SJSA1 (cell line): Measurements from ENCODE around the gene SRD5A3. TPM values are rescaled to one million over a fixed set of nuclear protein-coding genes. Genes with fewer than 3 reads are reported as not detected.
A peak's percentile ranks its signal among the peaks of the same experiment; 100 is the strongest.

Source experiments
- DNase-seq, 2 experiments: peaks; one replicate each; pipeline ENCODE4 v3.0.0-alpha.2; 2015 to 2020; ENCODE audit warnings: low spot score in 2 of 2, low read depth in 1 of 2
- H3K27ac ChIP-seq: fragments of 250-450 bp; sonication (Bioruptor Pico); 2 replicates; pipeline ENCODE4 v1.5.1; 2020; ENCODE audit warnings: mild to moderate bottlenecking, moderate library complexity
- H3K27me3 ChIP-seq: fragments of 250-450 bp; sonication (Bioruptor Pico); replicated peaks from 2 replicates; pipeline ENCODE4 v1.5.1; 2020; ENCODE audit warnings: mild to moderate bottlenecking, moderate library complexity
- H3K36me3 ChIP-seq: fragments of 250-450 bp; sonication (Bioruptor Pico); 2 replicates; pipeline ENCODE4 v1.5.1; 2020; ENCODE audit warnings: mild to moderate bottlenecking
- H3K4me1 ChIP-seq: fragments of 250-450 bp; sonication (Bioruptor Pico); replicated peaks from 2 replicates; pipeline ENCODE4 v1.6.1; 2021; ENCODE audit warnings: mild to moderate bottlenecking
- H3K4me3 ChIP-seq: fragments of 250-450 bp; sonication (Bioruptor Pico); 2 replicates; pipeline ENCODE4 v1.5.1; 2020; ENCODE audit warnings: mild to moderate bottlenecking
- H3K9me3 ChIP-seq: fragments of 250-450 bp; sonication (Bioruptor Pico); replicated peaks from 2 replicates; pipeline ENCODE4 v1.5.1; 2020; ENCODE audit warnings: mild to moderate bottlenecking
- total RNA-seq: library from RNA; depleted of rRNA; stranded (reverse); fragments of >200 nt; shearing (Covaris generic); gene quantifications from 2 replicates; pipeline ENCODE4 v1.2.3, GENCODE V29; 2014

The SRD5A3 gene
- total RNA-seq, 1 experiment from 2014 or later: 13.6 TPM

DNA sequence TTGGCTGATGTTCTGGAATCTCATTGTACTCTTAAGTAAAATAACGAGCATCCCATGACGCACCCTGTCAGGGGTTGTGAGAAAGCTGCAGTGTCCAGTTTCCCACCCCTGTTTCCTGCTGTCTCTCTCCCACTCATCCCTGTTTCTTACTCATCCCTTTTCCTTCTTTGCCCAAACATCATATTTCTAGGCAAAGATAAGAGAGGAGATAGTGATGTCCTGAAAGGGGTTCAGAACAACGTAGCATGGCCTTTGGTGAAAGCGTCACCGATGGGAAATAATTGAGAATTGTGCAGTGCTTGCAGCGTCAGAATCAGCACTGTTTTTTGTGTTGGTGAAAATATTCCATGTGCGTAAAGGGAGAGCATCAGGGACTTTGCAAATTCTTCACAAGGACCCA lies 26.2 kb downstream of the SRD5A3 start:
- no peak for DNase-seq
- Histone ChIP-seq H3K4me3 (no peak overlapping the region), H3K9me3 (no peaks in the 10 kb centered on the region), H3K27me3 (no peaks in the 10 kb centered on the region), H3K36me3 (no peaks in the 10 kb centered on the region; the same call in 1 of the 2 replicates), H3K4me1 (no peaks in the 10 kb centered on the region), H3K27ac (no peak overlapping the region)

DNA sequence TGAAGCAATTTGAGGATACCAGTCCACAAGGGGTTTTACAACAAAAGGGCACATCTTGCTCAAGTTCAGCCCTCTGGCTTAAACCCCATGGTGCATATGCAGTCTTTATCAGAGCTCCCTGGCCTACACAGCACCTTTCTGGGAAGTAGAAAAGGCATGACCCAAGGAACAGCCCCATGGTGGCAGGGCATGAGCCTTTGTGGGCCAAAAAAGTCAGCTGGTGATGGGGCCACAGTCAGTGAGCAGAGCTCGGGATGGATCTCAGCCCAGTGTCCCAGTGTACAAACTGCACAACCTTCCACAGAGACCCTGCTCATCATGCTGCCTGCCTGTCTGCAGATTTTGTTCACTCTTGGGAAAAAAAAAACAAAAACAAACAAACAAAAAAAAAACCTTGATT lies 27.4 kb downstream of the SRD5A3 start:
- no peak for DNase-seq
- Histone ChIP-seq H3K36me3 (no peaks in the 10 kb centered on the region), H3K9me3 (no peaks in the 10 kb centered on the region), H3K27me3 (no peaks in the 10 kb centered on the region), H3K4me3 (no peak overlapping the region), H3K27ac (no peak overlapping the region), H3K4me1 (peaks cover under 1% of the 10 kb centered on the region; the same call in 1 of the 2 replicates)

DNA sequence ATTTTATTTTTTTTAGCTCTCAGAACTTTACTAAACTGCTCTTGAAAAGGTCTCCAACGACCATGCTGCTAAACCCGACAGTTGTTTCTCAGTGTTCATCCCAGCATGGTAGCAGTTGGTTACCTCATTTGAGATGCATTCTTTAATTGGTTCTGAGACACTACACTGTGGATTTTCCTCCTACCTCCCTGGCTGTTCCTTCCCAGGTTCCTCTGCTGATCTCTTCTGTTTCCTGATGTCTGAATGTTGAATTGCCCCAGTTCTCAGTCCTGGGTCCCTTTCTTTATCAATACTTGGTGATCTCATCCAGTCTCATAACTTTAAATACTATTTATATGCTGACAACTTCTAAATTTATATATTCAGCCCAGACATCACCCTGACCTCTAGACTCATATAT lies 30.7 kb downstream of the SRD5A3 start:
- Histone ChIP-seq H3K9me3 (no peaks in the 10 kb centered on the region), H3K36me3 (no peaks in the 10 kb centered on the region), H3K27ac (no peak overlapping the region), H3K4me3 (no peak overlapping the region), H3K27me3 (no peaks in the 10 kb centered on the region), H3K4me1 (peaks cover 10% of the 10 kb centered on the region)
- DNase-seq: no peak

DNA sequence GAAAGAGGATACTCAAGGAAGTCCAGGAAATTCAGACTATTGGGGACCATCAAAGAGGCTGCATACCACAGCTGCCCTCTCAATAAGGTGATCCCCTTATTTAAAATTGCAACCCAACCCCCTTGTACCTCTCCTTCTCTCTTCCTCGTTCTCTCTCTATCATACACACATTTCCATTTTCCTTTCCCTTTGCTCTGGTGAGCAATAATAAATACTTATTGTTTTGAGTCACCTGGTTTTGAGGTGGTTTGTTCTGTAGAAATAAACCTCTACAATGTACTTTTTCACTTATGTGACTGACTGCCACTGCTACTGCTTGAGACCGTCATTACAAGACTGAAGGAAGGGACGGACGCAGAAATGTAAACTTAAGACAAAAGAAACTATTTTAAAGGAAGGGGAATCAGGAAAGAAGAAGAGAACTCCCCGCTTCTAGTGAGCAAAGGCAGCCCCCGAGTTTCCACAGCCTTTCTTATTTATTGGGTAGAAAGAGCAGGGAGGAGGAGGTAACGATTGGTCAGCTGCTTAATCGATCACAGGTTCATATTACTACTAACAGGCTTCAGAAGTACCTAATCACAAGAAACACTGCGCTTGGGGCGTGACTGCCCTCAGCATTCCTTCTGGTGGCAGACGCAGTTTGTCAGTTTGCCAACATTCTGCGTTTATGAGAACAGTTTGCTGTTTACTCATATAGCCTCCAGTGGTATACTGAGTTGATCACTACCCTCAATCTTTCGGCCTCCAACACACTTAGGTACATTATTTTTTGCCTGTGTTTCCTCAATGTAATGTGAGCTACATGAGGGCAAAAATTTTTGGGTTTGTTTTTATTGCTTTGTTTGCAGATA lies 32.8 kb downstream of the SRD5A3 start:
- no peaks in the 10 kb centered on the region for H3K9me3 ChIP-seq
- peaks cover 10% of the 10 kb centered on the region for H3K4me1 ChIP-seq
- H3K36me3 ChIP-seq: no peaks in the 10 kb centered on the region
- H3K27ac ChIP-seq: no peak overlapping the region
- peak; percentile 46 to 57 for DNase-seq
- H3K4me3 ChIP-seq: no peak overlapping the region
- H3K27me3 ChIP-seq: no peaks in the 10 kb centered on the region

DNA sequence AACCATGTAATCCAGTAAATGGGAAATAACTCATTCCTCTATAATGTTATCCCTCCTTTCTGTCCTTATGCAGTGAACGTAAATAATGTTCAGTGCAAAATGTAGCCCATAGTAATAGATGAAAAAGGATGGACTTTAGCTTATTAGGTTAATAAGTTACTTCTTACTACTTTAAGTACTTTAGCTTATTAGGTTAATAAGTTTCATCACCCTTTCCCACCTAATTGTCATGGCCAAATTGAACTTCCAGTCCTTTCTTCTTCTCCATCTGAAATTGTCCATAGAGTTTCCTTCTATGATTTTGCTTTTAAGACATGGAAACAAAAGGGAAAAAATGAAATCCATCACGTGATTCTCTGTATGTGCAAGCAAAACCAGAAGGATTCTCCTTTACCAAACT lies 34.5 kb downstream of the SRD5A3 start:
- H3K36me3 ChIP-seq: no peaks in the 10 kb centered on the region
- H3K4me1 ChIP-seq: peaks cover 17% of the 10 kb centered on the region
- H3K9me3 ChIP-seq: no peaks in the 10 kb centered on the region
- H3K4me3 ChIP-seq: no peak overlapping the region
- DNase-seq: no peak
- no peaks in the 10 kb centered on the region for H3K27me3 ChIP-seq
- H3K27ac ChIP-seq: no peak overlapping the region

DNA sequence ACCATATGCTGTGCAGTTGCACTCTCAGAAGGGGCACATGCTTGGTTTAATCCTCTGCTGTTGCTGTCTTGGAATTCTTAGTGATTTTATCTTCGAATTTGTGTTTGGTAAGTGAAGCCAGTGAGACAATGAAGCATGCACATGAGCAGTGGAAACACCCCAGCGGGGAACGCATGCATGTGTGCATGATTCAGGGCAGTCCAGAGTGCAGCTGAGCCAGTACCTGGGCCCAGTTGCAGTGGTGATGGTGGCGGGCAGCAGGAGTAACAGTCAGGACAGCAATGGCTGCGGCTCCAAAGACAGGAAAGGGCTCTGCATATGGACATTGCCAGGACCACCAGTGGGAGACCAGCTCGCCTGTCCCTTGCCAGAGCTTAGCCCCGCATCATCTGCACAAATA lies 35.5 kb downstream of the SRD5A3 start:
- H3K27me3 ChIP-seq: no peaks in the 10 kb centered on the region
- H3K36me3 ChIP-seq: no peaks in the 10 kb centered on the region
- peaks cover 24% of the 10 kb centered on the region for H3K4me1 ChIP-seq
- no peak overlapping the region for H3K27ac ChIP-seq
- H3K4me3 ChIP-seq: no peak overlapping the region
- DNase-seq: no peak
- no peaks in the 10 kb centered on the region for H3K9me3 ChIP-seq

DNA sequence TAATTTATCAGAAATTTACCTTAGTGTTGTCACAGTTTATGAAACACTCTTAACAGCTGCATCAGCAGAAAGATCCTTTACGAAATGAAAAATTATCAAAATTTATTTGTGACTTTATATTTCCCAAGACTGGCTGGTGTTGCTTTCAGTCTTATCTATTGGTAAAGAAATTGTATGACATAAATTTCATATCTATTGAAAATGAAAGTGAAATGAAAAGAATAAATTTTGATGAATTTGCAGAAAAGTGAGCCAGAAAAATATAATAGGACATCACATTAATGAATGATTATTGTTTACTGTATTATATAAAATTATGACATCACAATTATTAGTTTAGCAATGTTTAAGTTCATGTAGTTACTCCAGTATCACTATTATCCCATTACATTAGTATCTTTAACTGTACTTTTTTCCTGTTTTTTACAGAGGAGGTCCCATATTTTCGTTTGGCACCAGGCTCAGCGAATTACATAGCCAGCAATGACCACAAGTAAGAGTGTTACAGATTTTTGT lies 36.5 kb downstream of the SRD5A3 start:
- no peaks in the 10 kb centered on the region for H3K36me3 ChIP-seq
- DNase-seq: no peak
- H3K27me3 ChIP-seq: no peaks in the 10 kb centered on the region
- H3K27ac ChIP-seq: no peak overlapping the region
- no peaks in the 10 kb centered on the region for H3K9me3 ChIP-seq
- no peak overlapping the region for H3K4me3 ChIP-seq
- peaks cover 24% of the 10 kb centered on the region for H3K4me1 ChIP-seq

DNA sequence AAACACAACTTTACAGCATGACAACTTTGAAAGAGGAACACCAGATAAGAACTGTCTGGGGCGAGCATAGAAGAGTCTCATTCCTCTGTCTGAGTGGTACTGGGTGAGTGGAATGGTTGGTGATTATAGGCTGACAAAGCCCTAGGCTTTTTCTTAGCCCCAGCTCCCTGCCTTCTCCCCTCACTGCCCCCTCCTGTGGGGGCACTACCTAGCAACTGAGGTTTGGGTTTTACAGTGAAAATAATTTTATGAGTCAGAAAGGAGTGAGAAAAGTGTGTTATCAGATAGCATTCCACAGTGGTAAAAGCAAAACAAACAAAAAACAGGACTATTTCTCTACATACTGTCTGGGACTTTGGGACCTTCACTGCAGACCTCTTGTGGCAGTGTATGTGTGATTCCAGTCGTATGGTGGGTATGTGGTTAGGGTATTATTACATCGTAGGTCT lies 39.2 kb downstream of the SRD5A3 start:
- Histone ChIP-seq H3K9me3 (no peaks in the 10 kb centered on the region), H3K4me3 (no peak overlapping the region), H3K27me3 (no peaks in the 10 kb centered on the region), H3K27ac (no peak overlapping the region), H3K4me1 (peaks cover 13% of the 10 kb centered on the region), H3K36me3 (no peaks in the 10 kb centered on the region)
- DNase-seq: peak; percentile 60 to 75

DNA sequence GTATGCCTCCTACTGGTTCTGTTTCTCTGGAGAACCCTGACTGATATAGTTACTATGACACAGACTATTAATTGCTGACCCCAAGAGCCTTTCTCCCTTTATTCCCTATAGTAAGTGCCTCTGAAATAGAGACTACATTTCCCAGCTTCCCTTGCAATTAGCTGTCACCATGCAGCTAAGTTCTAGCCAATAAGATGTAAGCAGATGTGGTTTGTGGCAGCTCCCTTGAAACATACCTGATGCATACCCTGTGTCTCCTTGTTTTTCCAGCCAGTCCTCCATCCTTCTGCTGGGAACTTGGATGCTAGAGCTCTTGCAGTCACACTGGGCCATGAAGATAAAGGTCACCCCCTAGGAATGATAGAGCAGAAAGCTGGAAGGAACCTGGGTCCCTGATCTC lies 40.0 kb downstream of the SRD5A3 start:
- no peak overlapping the region for H3K4me3 ChIP-seq
- no peaks in the 10 kb centered on the region for H3K9me3 ChIP-seq
- H3K36me3 ChIP-seq: no peaks in the 10 kb centered on the region
- H3K27me3 ChIP-seq: no peaks in the 10 kb centered on the region
- H3K27ac ChIP-seq: no peak overlapping the region
- peaks cover 13% of the 10 kb centered on the region for H3K4me1 ChIP-seq
- peak in 1 of 2 experiments; percentile 27 for DNase-seq

DNA sequence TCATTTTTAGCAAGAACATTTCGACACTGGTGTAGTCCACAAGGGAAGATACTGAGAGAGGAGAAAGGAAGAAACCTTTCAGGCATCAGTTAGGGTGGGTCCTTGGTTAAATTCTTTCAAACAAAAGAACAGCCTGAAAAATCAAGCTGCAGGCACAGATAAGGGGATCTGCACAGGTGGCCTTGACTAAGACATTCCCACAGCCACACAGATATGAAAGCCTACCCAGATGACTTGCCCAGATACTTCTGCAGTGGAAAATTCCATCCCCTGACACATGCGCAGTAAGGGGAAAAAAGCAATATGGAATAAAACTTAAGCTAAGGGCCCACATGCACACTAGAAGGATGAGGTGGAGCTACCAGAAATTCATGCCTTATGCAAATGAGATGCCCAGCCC lies 40.8 kb downstream of the SRD5A3 start:
- Histone ChIP-seq H3K9me3 (no peaks in the 10 kb centered on the region), H3K27ac (no peak overlapping the region), H3K4me3 (no peak overlapping the region), H3K4me1 (peaks cover 13% of the 10 kb centered on the region), H3K27me3 (no peaks in the 10 kb centered on the region), H3K36me3 (no peaks in the 10 kb centered on the region)
- no peak for DNase-seq

DNA sequence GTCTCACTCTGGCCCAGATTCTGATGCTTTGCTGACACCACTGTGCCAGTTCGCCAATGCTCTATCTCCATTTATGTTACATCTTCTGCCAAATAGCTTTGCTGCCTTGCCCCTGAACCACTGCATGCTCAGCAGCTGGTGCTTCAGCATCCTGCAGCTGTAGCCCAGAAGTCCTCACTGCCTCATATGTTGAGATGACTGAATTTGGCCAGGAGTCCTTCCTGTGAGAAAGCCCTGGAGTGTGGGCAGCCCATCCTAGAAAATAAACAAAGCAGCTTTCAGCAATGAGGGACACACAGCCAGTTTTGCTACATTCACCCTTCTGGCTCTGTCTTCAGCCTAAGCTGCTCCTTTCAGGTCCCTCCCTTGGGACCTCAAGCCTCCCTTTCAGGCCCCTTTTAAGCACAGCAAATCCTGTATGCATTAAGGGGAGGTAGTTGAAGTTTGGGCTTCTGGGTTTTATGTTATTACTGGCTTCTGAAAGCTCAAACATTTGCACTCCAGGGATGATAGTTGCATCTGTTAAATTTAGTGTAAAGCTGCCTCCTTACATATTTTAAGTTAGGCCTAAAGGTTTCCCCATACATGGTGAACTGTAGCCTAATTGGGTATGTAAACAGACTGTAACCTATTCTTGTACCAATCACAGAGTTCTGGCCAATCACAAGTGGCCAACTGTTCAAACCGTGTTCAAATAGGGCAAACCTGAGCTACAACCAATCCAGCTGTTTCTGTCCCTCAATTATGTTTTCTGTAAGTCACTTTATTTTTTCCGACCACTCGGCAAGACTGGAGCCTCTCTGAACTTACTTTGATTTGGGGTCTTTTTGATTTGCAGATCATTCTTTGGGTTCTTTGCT lies 47.6 kb downstream of the SRD5A3 start:
- no peaks in the 10 kb centered on the region for H3K27me3 ChIP-seq
- peaks cover 15% of the 10 kb centered on the region for H3K4me1 ChIP-seq
- no peak overlapping the region for H3K4me3 ChIP-seq
- no peak overlapping the region for H3K27ac ChIP-seq
- peaks cover 29% of the 10 kb centered on the region for H3K36me3 ChIP-seq
- 0 out of 2 replicates have a peak, but pooled peaks cover 2% of the 10 kb centered on the region for H3K9me3 ChIP-seq
- DNase-seq: no peak

DNA sequence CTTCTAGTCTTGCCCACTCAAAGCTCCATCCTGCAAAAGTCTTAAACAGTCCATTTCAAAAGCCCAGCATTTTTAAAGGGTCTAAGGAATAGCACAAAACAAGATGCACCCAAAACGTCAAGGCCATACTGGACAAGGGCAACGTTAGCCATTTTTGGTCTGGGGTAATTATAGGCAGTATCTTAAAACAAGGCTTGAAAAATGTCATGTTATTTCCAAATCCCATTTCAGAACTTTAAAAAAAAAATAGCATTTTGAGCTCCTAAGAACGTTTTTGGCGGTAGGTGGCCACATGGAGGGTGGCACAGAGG lies 49.1 kb downstream of the SRD5A3 start:
- Histone ChIP-seq H3K9me3 (0 out of 2 replicates have a peak, but pooled peaks cover 2% of the 10 kb centered on the region), H3K36me3 (peaks cover 37% of the 10 kb centered on the region), H3K27ac (peak overlapping the region; percentile 83; the same call in 1 of the 2 replicates), H3K27me3 (no peaks in the 10 kb centered on the region), H3K4me3 (peak overlapping the region; percentile 95), H3K4me1 (peaks cover 19% of the 10 kb centered on the region)
- no peak for DNase-seq

DNA sequence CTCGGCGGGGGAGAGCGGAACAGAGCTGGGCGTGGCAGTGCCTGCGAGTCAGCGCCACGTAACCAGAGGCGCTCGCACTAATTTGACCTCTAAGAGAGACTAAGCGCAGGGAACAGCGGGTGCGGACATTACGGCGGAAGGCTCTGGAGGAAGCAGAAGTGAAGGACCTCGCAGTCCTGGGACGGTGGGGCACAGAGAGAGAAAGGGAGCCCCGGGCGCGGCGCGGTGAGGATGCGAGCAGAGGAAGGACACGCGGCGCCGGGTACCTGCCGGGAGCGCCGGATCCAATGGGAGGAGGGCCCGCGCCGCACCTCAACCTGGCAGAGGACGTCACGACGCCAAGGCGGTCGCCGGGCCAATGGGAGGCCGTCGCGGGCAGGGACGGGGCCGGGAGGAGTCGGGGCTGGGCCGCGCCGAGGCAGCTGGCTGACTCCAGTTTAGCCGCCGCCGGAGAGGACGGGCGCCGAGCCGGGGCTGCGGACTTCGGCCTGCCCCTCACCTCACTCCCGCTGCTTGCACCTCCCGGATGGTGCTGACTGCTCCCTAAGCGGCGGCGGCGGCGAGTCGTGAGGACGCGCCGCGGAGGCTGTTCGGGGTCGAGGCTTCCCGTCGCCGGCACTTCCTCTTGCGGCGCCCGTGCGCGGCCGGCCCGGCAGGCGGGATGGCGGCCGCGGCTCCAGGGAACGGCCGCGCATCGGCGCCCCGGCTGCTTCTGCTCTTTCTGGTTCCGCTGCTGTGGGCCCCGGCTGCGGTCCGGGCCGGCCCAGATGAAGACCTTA lies 49.7 kb downstream of the SRD5A3 start, which contains the start of gene TMEM165:
Gene TMEM165 (plus strand): TSS at position 429 of the 779 bp plus-strand sequence. CDS start 233 bp downstream, at position 662.
- Histone ChIP-seq H3K4me3 (peak within 1 kb of the TSS; percentile 95), H3K27me3 (no peaks in the 10 kb centered on the region), H3K36me3 (peaks cover 41% of the 10 kb centered on the region), H3K27ac (peak within 1 kb of the TSS; percentile 83), H3K4me1 (peaks cover 19% of the 10 kb centered on the region), H3K9me3 (0 out of 2 replicates have a peak, but pooled peaks cover 2% of the 10 kb centered on the region)
- peak; percentile 88 to 95 for DNase-seq
